Dedifferentiated amniotic fluid mesenchymal stem cell (primary cell): Measurements from ENCODE around the gene DAB1.

Source experiments
- DNase-seq: peaks from one replicate; pipeline ENCODE4 v3.0.0-alpha.2; 2016; ENCODE audit errors: extremely low spot score

The DAB1 gene

GRCh38 chr1:57411262-57411661, 12.6 kb downstream of the DAB1 start:
- no peak for DNase-seq

GRCh38 chr1:57410508-57410907, 13.4 kb downstream of the DAB1 start:
- DNase-seq, result no peak

GRCh38 chr1:57407928-57408327, 15.9 kb downstream of the DAB1 start:
- no peak for DNase-seq

DNA sequence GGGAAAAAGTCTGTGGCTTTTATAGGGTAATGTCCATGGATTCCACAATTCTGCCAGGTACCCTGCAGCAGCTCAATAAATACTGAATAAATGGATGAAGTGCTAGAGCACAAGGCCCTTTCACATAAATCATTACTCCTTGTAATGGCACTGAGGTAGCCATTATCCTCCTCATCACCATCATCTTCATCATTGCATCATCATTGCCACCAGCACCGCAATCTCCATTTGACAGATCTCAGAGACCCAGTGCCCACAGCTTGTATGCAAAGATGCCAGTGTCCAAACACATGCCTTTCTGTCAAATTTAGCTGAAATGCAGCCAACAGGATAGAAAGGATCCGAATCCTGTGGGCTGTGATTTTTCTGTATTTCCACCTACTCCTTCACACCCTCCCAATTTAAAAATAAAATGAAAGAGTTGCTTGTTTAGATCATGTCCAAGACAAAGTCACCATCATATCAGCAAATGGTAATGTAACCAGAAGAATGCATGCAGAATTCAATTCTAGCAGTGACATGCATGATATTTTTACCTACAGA, 17.4 kb downstream of the DAB1 start:
- DNase-seq, result no peak

- no peak for DNase-seq
These were observed 19.0 kb downstream of the DAB1 start for GRCh38 chr1:57404884-57405283.

GRCh38 chr1:57403201-57403600, 20.7 kb downstream of the DAB1 start:
- DNase-seq, result no peak

DNA sequence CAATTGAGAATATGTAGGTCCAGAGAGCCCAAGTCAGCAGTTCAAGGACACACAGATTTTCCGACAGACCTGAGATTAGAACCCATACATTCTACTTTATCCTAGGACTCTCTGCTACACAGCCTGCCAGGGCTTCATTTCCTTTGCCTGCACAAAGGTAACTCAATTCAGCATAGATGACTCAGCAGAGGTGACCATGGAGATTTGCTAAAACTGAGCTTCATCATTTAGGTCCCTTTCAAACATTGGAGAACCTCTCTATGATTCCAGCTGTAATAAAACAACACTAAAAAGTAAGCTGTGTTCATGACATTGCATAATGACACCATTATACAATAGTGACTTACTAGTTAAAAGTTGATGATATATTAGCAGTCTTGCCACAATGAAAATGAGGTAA, 22.2 kb downstream of the DAB1 start:
- DNase-seq, result no peak

DNA sequence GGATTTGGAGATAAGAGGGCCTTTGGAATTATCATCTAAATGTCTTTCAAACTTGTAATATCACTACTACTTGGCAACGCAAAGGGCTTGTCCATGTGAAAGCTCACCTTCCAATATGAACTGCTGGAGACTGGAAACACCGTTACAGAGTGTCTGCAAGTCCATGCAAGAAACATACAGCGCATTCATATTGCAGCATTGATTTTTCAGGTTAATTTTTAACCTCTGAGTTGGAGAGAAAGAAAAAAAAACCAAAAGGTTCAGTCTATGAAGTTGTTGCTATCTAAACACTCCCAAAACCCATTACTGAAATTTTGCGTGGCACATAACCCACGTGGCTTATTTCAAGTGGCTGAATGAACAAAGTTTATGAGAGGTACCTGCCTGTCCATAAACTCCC, 23.8 kb downstream of the DAB1 start:
- DNase-seq, result no peak

DNA sequence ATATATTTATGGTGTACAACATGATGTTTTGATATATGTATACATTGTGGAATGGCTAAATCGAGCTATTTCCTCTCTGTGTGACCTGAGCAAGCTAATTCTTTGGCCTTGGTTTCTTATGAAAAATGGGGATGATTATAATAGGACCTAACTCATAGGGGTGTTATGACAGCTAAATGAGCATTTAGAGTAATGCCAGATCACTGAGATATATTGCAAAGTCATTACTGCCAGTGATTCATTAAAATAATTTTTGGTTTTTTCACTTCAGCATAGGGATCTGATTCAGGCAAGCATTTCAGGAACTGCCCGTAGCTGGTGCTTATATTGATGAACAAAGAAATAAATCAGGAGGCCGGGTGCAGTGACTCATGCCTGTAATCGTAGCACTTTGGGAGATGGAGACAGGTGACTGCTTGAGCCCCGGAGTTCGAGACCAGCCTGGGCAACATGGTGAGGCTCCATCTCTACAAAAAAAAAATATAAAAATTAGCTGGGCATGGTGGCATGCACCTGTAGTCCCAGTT, 30.7 kb downstream of the DAB1 start:
- no peak for DNase-seq

- no peak for DNase-seq
These were observed 38.5 kb downstream of the DAB1 start for GRCh38 chr1:57385336-57385735.

GRCh38 chr1:57384901-57385300, 39.0 kb downstream of the DAB1 start:
- no peak for DNase-seq

DNA sequence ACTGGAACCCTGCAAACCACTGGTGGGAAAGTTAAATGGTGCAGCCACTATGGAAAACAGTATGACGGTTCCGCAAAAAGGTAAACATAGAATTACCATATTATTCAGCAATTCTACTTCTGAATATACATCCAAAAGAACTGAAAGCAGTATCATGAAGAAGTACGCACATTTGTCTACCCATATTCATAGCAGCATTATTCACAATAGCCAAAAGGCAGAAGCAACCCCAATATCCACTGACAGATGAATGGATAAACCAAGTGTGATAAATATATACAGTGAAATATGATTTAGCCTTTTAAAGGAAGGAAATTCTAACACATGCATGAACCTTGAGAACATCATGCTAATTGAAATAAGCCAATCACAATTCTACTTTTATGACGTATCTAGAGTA, 39.6 kb downstream of the DAB1 start:
- no peak for DNase-seq

- DNase-seq, result no peak
These were observed 42.0 kb downstream of the DAB1 start for GRCh38 chr1:57381871-57382270.

DNA sequence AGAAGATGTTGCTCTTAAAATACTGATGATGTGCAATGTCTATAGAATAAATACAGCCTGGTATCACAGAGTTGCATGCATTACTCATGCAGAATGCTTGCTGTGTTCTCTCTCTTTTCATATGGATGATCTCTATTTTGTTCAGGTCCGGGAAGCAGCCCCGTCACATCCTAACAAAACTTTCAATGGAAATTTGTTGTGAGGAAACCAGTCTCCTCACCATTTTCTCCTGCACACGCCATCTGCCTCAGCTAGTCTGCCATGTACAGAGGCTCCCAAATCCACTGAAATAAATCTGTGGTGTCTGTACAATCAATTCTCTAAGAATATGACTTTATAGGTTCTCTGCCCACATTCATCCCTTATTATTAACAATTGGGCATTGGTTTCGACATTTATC, 42.4 kb downstream of the DAB1 start:
- DNase-seq, result no peak

GRCh38 chr1:57380923-57381322, 42.9 kb downstream of the DAB1 start:
- no peak for DNase-seq

DNA sequence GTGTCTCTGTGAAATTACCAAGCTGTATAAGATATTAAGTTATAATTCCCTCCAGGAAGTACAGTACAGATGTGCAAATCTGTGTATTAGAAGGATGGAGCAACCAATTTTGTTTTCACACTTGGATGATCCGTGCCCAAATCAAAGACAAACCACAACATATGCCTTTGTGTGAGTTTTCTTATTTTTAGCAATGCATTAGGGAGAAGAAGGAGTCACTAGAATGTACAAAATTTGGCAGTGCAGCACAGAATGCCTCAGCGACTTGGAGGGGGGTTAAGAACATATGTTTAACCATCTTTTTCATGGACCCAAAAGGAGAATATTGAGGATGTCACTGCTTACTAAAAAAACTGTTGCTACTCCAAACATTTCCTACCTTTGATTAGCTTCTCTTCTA, 45.3 kb downstream of the DAB1 start:
- no peak for DNase-seq

GRCh38 chr1:57377339-57378139, 46.3 kb downstream of the DAB1 start:
- no peak for DNase-seq

DNA sequence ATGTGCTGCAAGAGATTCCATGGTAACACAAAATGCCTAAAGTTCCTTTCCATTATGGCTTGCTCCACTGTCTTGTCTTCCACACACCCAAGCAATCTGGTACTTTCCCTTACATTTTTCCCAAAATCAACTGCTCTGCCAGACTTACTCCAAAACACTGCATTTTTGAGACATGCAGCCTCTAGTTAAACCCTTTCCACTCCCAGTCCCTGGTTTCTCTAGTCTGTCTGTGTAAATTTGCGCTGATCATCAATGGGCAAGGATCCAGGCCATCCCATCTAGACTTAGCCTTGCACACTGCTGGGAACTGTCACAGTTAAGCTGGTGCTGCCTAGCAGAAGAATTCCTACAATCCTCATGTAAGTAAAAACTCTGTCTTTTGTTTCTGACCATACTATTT, 47.8 kb downstream of the DAB1 start:
- DNase-seq, result no peak

DNA sequence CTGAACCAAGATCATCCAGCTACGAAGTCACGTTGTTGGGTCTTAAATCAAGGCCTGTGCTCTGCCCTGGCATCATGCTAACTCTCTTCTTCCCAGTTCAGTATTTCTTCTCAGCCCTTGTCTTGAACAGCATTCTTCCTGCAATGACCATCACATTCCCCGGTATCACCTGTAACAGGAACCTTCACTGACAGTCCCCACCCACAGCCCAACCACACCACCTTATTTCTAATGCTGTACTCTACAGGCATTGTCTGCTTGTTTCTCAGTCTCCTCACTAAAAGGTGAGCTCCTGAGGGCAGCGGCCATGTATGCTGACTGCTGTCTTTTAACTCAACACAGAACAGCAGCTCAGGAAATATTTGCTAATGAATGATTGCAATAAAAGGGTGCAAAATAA, 54.0 kb downstream of the DAB1 start:
- DNase-seq, result no peak

- no peak for DNase-seq
These were observed 55.9 kb downstream of the DAB1 start for GRCh38 chr1:57367945-57368344.

DNA sequence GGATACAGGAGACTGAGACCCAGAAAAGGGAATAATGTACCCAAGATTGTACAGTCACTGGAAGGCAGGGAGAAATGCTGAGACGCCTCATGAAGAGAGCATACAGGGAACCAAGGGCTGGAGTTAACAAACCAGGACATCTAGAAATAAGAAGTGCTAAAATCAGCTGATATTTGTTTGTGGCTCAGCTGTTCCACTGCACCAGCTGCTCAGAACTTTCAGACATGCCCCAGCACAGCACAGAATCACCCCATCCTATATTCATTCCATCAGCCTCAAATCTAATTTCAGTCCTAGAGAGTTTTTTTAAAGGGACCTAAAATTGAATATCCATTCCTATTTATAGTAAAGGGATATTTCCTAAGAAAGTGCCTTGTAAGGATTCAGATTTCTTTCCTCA, 60.2 kb downstream of the DAB1 start:
- no peak for DNase-seq

- no peak for DNase-seq
These were observed 60.7 kb downstream of the DAB1 start for GRCh38 chr1:57363165-57363564.

DNA sequence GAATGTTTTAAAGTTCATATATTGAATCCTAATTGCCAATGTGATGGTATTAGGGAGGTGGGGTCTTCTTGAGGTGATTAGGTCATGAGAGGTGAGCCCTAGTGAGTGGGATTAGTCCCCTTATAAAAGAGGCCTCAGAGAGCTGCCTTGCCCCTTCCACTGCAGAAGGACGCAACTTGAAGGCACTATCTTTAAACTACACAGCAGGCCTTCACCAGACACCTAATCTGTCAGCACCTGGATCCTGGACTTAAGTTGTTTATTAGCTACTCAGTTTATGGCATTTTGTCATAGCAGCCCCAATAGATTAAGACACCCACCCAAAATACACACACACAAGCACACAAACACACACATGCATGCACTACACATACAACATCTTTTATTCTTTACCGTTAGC, 61.4 kb downstream of the DAB1 start:
- no peak for DNase-seq

- DNase-seq, result no peak
These were observed 62.3 kb downstream of the DAB1 start for GRCh38 chr1:57361516-57361915.
